ENCODE results near the gene IGHMBP2.

DNA sequence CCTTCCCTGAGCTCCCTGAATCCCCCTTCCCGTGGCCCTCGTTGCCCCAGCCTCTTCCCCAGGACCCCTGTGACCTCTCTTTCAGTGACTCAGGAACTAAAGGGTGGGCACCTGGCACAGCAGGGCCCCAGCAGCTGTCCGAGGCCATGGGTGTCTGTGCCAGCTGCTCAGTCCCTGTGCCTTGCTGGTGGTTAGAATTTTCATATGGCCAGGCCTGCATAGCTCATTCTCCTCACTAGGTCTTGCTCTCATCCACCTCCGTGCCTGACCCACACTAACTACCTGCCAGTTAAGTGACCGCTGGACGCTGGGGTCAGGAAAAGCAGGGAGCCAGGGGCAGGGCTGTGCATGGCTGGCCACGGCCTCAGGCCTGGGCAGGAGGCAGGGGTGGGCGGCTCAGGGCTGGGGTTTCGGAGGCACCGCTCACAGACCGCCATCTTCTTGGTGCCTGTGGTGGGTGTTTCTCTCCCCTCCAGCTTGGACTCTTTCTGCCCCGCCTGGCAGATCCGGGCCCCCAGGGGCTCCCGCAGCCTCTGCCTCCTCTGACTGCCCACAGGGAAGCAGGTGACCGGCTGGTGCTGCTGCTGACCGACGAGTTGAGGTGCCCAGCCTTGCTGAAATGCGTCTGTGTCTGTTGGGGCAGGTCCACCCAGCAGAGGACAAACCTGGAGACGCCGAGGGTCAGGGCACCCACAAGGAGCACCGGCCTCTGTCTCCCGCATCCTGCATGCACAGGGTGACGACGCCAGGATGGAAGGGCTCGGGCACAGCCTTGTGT lies 56.8 kb downstream of the IGHMBP2 start:
- TF ChIP-seq, protein P1, sequence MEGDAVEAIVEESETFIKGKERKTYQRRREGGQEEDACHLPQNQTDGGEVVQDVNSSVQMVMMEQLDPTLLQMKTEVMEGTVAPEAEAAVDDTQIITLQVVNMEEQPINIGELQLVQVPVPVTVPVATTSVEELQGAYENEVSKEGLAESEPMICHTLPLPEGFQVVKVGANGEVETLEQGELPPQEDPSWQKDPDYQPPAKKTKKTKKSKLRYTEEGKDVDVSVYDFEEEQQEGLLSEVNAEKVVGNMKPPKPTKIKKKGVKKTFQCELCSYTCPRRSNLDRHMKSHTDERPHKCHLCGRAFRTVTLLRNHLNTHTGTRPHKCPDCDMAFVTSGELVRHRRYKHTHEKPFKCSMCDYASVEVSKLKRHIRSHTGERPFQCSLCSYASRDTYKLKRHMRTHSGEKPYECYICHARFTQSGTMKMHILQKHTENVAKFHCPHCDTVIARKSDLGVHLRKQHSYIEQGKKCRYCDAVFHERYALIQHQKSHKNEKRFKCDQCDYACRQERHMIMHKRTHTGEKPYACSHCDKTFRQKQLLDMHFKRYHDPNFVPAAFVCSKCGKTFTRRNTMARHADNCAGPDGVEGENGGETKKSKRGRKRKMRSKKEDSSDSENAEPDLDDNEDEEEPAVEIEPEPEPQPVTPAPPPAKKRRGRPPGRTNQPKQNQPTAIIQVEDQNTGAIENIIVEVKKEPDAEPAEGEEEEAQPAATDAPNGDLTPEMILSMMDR (IDR thresholded peaks at IDR 0.05; ENCODE audit: low read depth, low read length) = no peak
- no peak for TF ChIP-seq POLR2A (IDR thresholded peaks at IDR 0.05; ENCODE audit: extremely low read depth, insufficient read length)
- no peak for TF ChIP-seq MYC (IDR thresholded peaks at IDR 0.05; ENCODE audit: low read depth, low read length)

Data from NB4 (cell line).